A549 (cell line): ENCODE measurements around the gene WASF3.

Source experiments
- CTCF ChIP-seq: fragments of >200 bp; sonication (Bioruptor Twin); formaldehyde crosslinking; IDR thresholded peaks from 3 replicates; pipeline ENCODE4 v1.5.1; 2016
- EP300 ChIP-seq, 2 experiments: fragments of >200 bp; sonication (Bioruptor Twin); formaldehyde crosslinking; IDR thresholded peaks; 2 replicates in 1 of 2; 3 replicates in 1 of 2; pipeline ENCODE4 v1.6.1; 2016 to 2017
- MAFK ChIP-seq: fragments of 450-650 bp; IDR thresholded peaks from 2 replicates; pipeline ENCODE4 v1.6.1; 2014; ENCODE audit not compliant: partially characterized antibody
- MAX ChIP-seq: IDR thresholded peaks from 2 replicates; pipeline ENCODE4 v1.6.1; 2012
- MYC ChIP-seq: IDR thresholded peaks from 2 replicates; pipeline ENCODE4 v1.6.1; 2012; ENCODE audit warnings: mild to moderate bottlenecking, inconsistent platforms, low read length, improper control_type of control experiment, borderline replicate concordance
- POLR2A ChIP-seq: IDR thresholded peaks from 2 replicates; pipeline ENCODE4 v1.6.1; 2012; ENCODE audit warnings: mild to moderate bottlenecking, low read length
- POLR2AphosphoS2 ChIP-seq: conservative IDR thresholded peaks from 2 replicates; pipeline ENCODE4 v1.6.1; 2012; ENCODE audit warnings: low read length, improper control_type of control experiment, inconsistent platforms
- RAD21 ChIP-seq, 2 experiments: fragments of >200 bp in 1 of 2; sonication (Bioruptor Twin) in 1 of 2; formaldehyde crosslinking in 1 of 2; IDR thresholded peaks in 1 of 2; conservative IDR thresholded peaks in 1 of 2; 2 replicates in 1 of 2; 3 replicates in 1 of 2; pipeline ENCODE4 v1.6.1; 2012 to 2018; ENCODE audit warnings: inconsistent platforms in 1 of 2
- RCOR1 ChIP-seq: fragments of 150-350 bp; IDR thresholded peaks from 2 replicates; pipeline ENCODE4 v1.6.1; 2014; ENCODE audit warnings: antibody characterized with exemption, low read length, low read depth
- REST ChIP-seq: fragments of 200-600 bp; sonication (generic); IDR thresholded peaks from 2 replicates; pipeline ENCODE4 v1.6.1; 2016; ENCODE audit warnings: antibody characterized with exemption, mild to moderate bottlenecking, moderate library complexity
- RFX5 ChIP-seq: fragments of 450-650 bp; IDR thresholded peaks from 2 replicates; pipeline ENCODE4 v1.7.1; 2014; ENCODE audit warnings: antibody characterized with exemption, mild to moderate bottlenecking, moderate library complexity
- ZC3H11A ChIP-seq: fragments of 450-650 bp; IDR thresholded peaks from 2 replicates; pipeline ENCODE4 v1.6.1; 2014; ENCODE audit warnings: antibody characterized with exemption, mild to moderate bottlenecking
- ZFP36 ChIP-seq: fragments of 450-650 bp; IDR thresholded peaks from 2 replicates; pipeline ENCODE4 v1.6.1; 2014; ENCODE audit warnings: borderline replicate concordance; ENCODE audit not compliant: partially characterized antibody
- ZNF302 ChIP-seq: fragments of 250-450 bp; sonication (Bioruptor Pico); IDR thresholded peaks from 2 replicates; pipeline ENCODE4 v1.9.0; 2021; ENCODE audit warnings: inconsistent platforms, mild to moderate bottlenecking, moderate library complexity

GRCh38 chr13:26562512-26562890 is 5.0 kb downstream of the WASF3 start:
- TF ChIP-seq MAFK (no peak), ZFP36 (no peak), CTCF (no peak), ZC3H11A (no peak), MAX (no peak), EP300 (IDR thresholded peaks at IDR 0.05) (no peak), POLR2A (no peak), RAD21 (conservative IDR thresholded peaks at IDR 0.05 in 1 of 2, IDR thresholded peaks at IDR 0.05 in 1 of 2) (no peak), REST (no peak), RCOR1 (no peak), POLR2AphosphoS2 (no peak), MYC (no peak), ZNF302 (CRISPR knock-in tag) (no peak), RFX5 (no peak)
